Skeletal muscle satellite cell (primary cell): Measurements from ENCODE around the gene SLC4A8.

ENCODE experiments used
- H3K27me3 ChIP-seq: 2 replicates; pipeline ENCODE4 v1.7.0; 2013; ENCODE audit warnings: low read length; ENCODE audit not compliant: control insufficient read depth, insufficient read depth
- H3K36me3 ChIP-seq: 2 replicates; pipeline ENCODE4 v1.7.0; 2013; ENCODE audit warnings: mild to moderate bottlenecking, control low read depth, low read length; ENCODE audit not compliant: insufficient read depth
- H3K4me1 ChIP-seq: 2 replicates; pipeline ENCODE4 v1.7.0; 2013; ENCODE audit warnings: low read length; ENCODE audit not compliant: control insufficient read depth, insufficient read depth
- H3K4me2 ChIP-seq: 2 replicates; pipeline ENCODE4 v1.7.0; 2013; ENCODE audit warnings: mild to moderate bottlenecking, low read length
- H3K4me3 ChIP-seq: 2 replicates; pipeline ENCODE4 v1.7.0; 2013; ENCODE audit warnings: low read length
- H3K9ac ChIP-seq: 2 replicates; pipeline ENCODE4 v1.7.0; 2013; ENCODE audit warnings: mild to moderate bottlenecking, low read depth, low read length, moderate library complexity
- H3K9me3 ChIP-seq: replicated peaks from 2 replicates; pipeline ENCODE4 v1.7.0; 2013; ENCODE audit warnings: mild to moderate bottlenecking, control low read depth, low read length

The SLC4A8 gene

DNA sequence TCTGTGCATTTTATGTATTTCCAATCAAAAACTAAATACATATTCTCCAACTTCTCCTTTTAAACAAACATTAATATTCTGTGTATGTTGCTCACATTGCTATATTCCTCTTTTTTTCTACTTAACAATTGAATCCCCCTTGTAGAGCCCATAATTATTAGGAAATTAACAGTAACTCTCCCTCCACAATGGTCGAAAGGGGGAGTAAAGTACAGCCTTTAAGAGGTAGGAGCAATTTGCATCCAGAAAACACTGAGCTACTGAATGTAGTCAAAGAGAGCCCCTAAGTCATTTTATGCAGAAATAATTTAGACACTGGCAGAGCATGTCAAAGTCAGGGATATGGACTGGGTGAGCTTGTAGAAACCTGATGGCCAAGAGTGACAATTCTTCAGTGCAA is 109.2 kb downstream of the SLC4A8 start:
- Histone ChIP-seq H3K36me3 (no peaks in the 10 kb centered on the region), H3K9ac (no peak overlapping the region), H3K4me2 (no peak overlapping the region), H3K4me1 (peaks cover 31% of the 10 kb centered on the region), H3K9me3 (no peaks in the 10 kb centered on the region), H3K4me3 (no peak overlapping the region), H3K27me3 (no peaks in the 10 kb centered on the region)

DNA sequence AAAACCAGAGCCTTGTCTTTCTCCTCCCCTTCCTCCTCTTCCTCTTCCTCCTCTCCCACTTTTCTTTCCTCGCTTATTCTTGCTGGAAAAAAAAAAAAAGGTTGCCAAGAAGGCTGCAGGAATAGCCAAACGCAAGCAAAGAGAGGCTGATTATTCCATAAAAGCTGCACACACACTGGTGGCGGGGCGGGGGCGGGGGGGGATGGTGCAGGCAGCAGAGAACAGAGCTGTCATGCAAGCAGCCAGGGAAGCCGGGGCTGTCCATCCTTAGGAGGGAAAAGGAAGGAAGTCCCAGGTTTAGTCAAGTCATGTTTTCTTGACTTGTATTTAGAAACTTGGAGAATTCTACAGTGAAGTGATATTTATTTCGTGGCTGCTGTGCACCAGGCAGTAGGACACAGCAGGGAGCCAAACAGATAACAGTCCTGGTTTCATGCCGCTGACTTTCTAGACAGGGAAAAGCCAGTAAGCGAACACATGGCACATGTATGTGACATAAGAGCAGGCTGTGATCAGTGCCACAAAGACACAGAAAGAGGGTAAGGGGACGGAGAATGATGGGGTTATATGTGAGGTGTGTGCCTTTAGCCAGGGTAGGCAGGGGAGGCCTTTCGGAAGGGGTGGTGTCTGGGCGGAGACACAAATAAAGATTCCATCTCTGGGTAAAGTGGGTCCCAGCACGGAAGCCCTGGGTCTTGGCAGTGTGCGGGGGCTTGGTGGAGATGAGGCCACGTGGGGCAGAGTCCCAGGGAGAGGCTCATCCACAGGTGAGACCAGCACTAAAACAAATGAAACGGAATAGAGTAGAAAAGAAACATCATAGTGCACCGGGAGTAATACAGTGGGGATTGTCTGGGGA is 109.8 kb downstream of the SLC4A8 start:
- Histone ChIP-seq H3K27me3 (no peaks in the 10 kb centered on the region), H3K36me3 (no peaks in the 10 kb centered on the region), H3K4me3 (no peak overlapping the region), H3K4me1 (peaks cover 31% of the 10 kb centered on the region), H3K9ac (no peak overlapping the region), H3K9me3 (no peaks in the 10 kb centered on the region), H3K4me2 (no peak overlapping the region)

DNA sequence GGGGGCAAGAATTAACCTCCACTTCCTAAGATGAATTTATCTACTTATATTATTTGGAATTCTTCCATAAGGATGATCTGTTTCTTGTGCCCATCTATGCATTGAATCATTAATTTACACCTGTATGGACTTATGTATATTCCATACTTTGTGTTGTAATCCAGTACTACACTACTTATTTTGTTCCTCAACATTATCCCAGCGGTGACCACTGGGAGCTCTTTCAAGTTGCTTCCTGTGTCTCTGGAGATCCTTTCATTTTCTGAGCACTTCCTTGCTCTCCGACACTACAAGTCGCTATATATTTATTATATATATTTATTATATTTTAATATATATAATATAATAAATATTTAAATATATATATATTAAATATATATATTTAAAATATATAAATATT is 111.5 kb downstream of the SLC4A8 start:
- H3K36me3 ChIP-seq, result no peaks in the 10 kb centered on the region
- H3K4me1 ChIP-seq, result peaks cover 31% of the 10 kb centered on the region
- H3K9me3 ChIP-seq, result no peaks in the 10 kb centered on the region
- H3K4me2 ChIP-seq, result no peak overlapping the region
- no peaks in the 10 kb centered on the region for H3K27me3 ChIP-seq
- H3K4me3 ChIP-seq, result no peak overlapping the region
- H3K9ac ChIP-seq, result no peak overlapping the region

DNA sequence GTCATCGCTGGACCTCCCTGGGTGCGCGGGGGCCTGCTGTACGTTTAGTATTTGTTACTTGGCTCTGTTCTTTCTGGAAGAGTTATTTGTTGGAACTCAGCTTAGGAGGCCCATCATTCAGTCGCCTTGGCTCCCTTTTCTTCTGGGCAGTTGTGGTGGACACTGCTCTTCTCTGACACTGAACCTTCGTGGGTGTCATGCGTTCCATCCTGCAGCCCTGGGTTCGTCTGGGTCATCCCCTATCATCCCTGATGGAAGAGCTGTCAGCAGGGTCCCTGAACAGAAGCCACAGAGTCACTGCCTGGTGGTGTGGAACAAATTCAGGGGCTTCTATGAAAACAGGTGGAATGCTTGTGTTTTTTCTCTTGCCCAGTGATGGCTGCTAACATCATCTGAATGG is 113.5 kb downstream of the SLC4A8 start:
- Histone ChIP-seq H3K4me2 (no peak overlapping the region), H3K27me3 (no peaks in the 10 kb centered on the region), H3K9me3 (no peaks in the 10 kb centered on the region), H3K4me3 (no peak overlapping the region), H3K4me1 (peaks cover 15% of the 10 kb centered on the region), H3K36me3 (no peaks in the 10 kb centered on the region), H3K9ac (no peak overlapping the region)

DNA sequence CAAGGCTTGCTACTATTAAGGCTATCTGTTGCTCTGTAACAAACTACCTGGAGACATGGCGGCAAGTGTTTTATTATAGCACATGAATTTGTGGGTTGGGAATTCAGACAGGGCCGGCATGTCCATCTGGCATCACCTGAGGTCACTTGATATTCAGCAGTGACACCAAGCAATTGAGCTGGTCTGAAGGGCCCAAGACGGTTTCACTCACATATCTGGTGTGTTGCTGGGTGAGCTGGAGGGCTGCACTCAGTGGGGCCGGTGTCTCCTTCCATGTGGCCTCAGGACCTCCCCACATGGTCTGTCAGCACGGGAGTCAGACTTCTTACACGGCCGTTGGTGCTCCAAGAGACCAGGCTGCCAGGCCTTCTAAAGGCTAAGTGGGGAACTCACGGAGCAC is 114.0 kb downstream of the SLC4A8 start:
- no peak overlapping the region for H3K9ac ChIP-seq
- no peak overlapping the region for H3K4me2 ChIP-seq
- no peaks in the 10 kb centered on the region for H3K36me3 ChIP-seq
- H3K27me3 ChIP-seq, result no peaks in the 10 kb centered on the region
- peaks cover 10% of the 10 kb centered on the region for H3K4me1 ChIP-seq
- H3K4me3 ChIP-seq, result no peak overlapping the region
- no peaks in the 10 kb centered on the region for H3K9me3 ChIP-seq

DNA sequence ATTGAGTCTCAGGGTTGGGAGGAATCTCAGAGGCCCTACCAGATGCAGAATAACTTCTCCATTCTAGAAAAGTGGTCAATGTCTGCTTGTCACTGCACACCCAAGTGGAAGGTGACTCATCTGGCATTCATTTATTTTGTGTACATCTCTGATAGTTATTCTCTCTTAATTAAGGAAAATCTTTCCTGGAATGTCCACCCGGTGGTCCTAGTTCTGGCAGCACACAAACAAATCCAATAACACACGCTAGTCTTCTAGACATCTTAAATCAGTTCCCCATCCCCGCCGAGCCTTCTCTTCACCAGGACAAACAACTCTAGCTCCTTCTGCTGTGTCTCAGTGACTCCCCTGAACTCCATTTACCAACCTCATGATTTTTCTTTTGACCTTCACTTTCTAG is 116.4 kb downstream of the SLC4A8 start:
- no peaks in the 10 kb centered on the region for H3K4me1 ChIP-seq
- H3K9me3 ChIP-seq, result no peaks in the 10 kb centered on the region
- no peak overlapping the region for H3K9ac ChIP-seq
- H3K36me3 ChIP-seq, result no peaks in the 10 kb centered on the region
- H3K4me3 ChIP-seq, result no peak overlapping the region
- H3K27me3 ChIP-seq, result no peaks in the 10 kb centered on the region
- H3K4me2 ChIP-seq, result no peak overlapping the region

DNA sequence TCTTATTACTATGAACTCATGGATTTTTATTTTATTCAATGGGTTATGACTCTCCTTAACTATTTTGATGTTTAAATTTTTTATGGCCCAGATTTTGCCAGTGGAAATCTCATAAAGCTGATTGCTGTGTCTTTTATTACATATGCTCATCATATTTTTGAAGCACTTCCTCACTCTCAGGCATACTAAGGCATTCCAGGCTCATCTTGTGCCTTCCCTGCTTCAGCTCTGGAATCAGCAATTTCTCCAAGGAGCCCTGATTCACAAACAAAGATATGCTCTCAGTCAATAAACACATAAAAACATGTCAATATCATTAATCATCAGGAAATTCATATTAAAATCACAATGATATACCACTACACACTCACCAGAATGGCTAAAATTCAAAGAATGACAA is 121.5 kb downstream of the SLC4A8 start:
- H3K36me3 ChIP-seq, result no peaks in the 10 kb centered on the region

DNA sequence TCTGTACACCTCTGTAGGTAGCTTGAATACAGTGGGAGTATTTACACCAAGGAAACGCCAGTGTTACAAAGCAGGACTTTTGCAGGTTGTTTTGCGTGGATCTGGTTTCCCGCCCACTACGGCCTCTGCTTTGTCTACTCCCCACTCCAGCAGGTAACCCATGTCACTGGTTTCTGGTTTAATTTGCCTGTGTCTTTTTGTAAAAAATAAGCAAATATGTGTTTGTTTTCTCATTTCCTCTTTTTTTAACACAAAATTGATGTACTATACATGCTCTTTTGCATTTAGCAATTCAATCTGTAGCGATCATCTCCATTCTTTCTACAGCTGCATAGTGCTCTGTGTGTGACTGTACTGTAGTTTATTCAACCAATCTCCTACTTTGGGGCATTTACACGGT is 123.0 kb downstream of the SLC4A8 start:
- no peak overlapping the region for H3K4me2 ChIP-seq

More for the DNA sequence above, 121.5 kb downstream of the SLC4A8 start:
- no peaks in the 10 kb centered on the region for H3K27me3 ChIP-seq
- H3K4me2 ChIP-seq, result no peak overlapping the region
- no peak overlapping the region for H3K9ac ChIP-seq
- no peaks in the 10 kb centered on the region for H3K9me3 ChIP-seq
- no peak overlapping the region for H3K4me3 ChIP-seq
- peaks cover 7% of the 10 kb centered on the region for H3K4me1 ChIP-seq

DNA sequence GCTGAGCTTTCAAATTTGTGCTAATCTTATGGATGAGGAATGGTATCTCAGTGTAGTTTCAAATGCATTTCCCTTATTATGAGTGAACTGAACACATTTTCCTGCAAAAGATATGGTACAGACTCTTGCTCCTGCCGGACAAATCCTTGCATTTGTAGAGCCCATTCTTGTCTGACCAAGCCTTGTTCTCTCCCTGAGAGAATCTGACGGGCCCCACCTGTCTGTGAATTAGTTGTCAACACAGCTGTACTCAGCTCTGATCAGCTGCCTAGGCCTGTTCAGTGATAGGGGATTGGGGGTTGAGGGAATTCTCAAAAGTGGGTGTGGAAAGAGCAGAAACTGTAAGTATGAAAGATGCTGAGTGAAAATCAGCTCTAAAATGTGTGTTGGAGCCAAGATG is 123.6 kb downstream of the SLC4A8 start:
- no peak overlapping the region for H3K4me3 ChIP-seq
- H3K4me2 ChIP-seq, result no peak overlapping the region
- no peaks in the 10 kb centered on the region for H3K27me3 ChIP-seq
- H3K9me3 ChIP-seq, result no peaks in the 10 kb centered on the region
- peaks cover 7% of the 10 kb centered on the region for H3K4me1 ChIP-seq
- no peak overlapping the region for H3K9ac ChIP-seq
- no peaks in the 10 kb centered on the region for H3K36me3 ChIP-seq

More for the DNA sequence above, 123.0 kb downstream of the SLC4A8 start:
- Histone ChIP-seq H3K4me1 (peaks cover 7% of the 10 kb centered on the region), H3K36me3 (no peaks in the 10 kb centered on the region), H3K27me3 (no peaks in the 10 kb centered on the region), H3K9me3 (no peaks in the 10 kb centered on the region), H3K9ac (no peak overlapping the region), H3K4me3 (no peak overlapping the region)

DNA sequence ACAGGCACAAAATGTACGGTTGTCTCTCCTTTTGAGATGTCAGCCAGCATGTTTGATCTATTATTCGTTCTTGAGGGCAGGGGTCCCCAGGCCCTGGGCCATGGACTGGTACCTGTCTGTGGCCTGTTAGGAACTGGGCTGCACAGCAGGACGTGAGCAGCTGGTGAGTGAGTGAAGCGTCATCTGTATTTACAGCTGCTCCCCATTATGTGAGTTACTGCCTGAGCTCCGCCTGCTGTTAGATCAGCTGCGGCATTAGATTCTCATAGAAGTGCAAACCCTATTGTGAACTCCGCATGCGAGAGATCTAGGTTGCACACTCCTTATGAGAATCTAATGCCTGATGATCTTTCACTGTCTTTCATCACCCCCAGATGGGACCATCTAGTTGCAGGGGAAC is 125.0 kb downstream of the SLC4A8 start:
- Histone ChIP-seq H3K9ac (no peak overlapping the region), H3K4me3 (no peak overlapping the region), H3K9me3 (no peaks in the 10 kb centered on the region), H3K4me2 (no peak overlapping the region), H3K4me1 (peaks cover 7% of the 10 kb centered on the region), H3K36me3 (no peaks in the 10 kb centered on the region), H3K27me3 (no peaks in the 10 kb centered on the region)
